SH-SY5Y (cell line): ENCODE data around the gene VAC14.

Source experiments
- GATA2 ChIP-seq: IDR thresholded peaks from 2 replicates; pipeline ENCODE4 v1.6.1; 2011; ENCODE audit warnings: mild to moderate bottlenecking, low read depth, low read length
- GATA3 ChIP-seq: IDR thresholded peaks from 2 replicates; pipeline ENCODE4 v1.6.1; 2011; ENCODE audit warnings: low read depth, mild to moderate bottlenecking, low read length, moderate library complexity

GRCh38 chr16:70726892-70727361, 74.0 kb downstream of the VAC14 start:
- TF ChIP-seq GATA3 (no peak), GATA2 (no peak)
